SIG-M5 treated with dmso at 0.1 percent for 504 hours (cell line): ENCODE measurements around the gene JAKMIP1.
"Not testable (repeated sequence)": the region's sequence is repeated elsewhere in the genome, so short reads cannot be mapped to it uniquely, and the experiment has no call there.

Experiments used
- DNase-seq: peaks from one replicate; lab custom pipeline; 2025; ENCODE audit not compliant: unreplicated experiment; lab: John Stamatoyannopoulos, UW

JAKMIP1 gene

DNA sequence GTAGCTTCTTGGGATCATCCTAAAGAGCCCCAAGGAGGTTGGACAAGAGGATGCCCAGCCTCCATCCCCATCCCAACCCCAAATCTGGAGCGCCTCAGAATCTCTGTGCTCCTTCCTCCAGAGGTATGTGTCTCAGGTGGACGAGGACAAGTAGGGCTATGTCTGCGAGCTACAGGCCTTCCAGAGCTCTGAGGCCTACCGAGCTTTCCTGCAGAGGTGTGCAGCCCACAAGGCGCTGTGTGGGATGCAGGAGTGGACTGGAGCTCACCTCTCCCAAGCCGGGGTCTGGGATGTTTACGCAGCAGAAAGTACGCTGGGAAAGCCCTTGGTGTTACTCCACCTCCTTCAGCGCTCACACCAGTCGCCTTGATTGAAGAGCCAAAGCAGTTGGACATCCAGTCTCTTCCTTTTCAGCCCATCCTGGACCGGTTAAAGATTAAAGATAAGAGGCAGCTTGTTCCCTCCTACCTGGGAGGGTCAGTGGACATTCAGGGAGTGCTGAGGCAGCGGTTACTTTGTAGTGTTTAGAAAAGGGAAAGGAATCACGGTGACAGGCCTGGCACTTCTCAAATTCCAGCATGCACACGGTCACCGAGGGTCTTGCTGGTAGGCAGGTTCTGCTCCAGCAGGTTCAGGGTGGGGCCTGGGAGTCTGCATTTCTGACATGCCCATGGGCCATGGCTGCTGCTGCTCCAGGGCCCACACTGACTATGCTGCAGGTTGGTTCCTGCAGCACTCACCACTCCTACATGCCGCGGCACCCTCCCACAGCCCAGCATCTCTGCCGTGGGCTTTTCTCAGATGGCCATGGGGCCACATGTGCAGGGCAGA lies 29.5 kb upstream of the JAKMIP1 start:
- DNase-seq: no peak

GRCh38 chr4:6229095-6229494 lies 28.7 kb upstream of the JAKMIP1 start:
- no peak for DNase-seq

- no peak for DNase-seq
These were observed 28.1 kb upstream of the JAKMIP1 start for GRCh38 chr4:6228158-6229067.

DNA sequence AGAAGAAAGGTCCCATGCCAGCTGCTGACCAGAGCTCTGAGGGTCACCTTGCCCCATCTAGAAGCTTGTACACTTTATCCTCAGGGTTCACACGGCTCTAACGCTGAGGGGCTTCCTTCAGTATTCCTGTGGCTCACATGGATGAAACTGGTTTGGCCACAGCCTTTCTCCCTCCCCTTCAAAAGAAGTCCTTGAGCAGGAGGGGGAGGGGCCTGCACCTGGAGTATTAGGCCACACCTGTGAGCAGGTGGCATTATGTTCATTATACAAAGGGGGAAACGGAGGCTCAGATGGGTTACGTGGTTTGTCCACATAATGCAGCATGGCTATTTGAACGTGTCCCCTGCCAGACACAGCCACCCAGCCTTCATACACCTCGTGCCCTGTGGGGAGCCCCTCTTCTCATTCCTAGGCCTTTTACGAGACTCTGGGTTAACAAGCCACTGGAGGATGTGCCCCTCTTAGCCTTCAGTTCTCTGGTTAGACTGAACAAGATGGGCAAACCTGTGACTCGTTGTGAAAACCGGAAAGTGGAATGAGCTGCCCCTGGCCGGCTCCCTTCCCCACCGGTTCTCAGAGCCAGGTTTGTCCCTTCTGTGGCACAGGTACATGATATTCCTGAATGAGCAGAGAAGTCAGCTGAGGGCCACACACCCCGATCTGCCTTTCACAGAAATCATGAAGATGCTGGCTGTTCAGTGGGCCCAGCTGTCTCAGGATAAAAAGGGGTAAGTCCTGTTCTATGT lies 27.2 kb upstream of the JAKMIP1 start:
- no peak for DNase-seq

DNA sequence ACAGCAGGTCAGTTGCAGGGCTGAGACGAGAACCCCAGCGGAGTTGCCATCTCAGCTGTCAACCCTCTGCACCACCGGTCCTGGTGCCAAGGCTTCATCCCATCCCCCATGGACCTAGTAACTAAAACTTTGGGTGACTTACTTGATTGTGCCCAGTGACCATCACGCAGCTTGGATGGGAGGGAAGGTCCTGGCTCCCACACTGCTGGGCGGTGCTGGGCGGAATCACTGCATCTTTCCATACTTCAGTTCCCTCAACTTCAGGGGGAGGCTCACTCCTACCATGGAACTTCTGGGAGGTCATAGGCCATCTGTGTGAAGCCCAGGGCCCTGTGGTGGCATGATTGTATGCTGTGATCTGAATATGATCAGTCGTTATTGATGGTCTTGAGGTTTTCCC lies 26.2 kb upstream of the JAKMIP1 start:
- DNase-seq: no peak

DNA sequence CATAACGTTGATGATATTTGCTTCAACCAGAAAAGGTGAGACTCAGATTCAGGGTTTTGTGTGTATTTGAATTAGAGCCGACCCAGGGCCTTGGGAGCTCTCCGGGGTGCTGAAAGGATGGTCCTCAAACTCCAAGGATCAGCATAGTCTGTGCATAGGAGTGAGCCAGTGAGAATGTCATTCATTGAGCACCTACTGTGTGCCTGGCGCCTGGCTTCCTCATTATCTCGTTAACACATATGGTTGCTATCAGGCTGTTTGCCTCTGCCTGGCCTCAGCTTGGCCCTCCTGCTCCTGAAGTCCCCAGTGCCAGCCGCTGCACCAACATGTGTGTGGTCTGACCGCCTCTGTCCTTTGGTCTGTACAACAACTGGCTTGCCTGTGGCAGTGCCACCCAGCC lies 25.1 kb upstream of the JAKMIP1 start:
- DNase-seq: no peak

DNA sequence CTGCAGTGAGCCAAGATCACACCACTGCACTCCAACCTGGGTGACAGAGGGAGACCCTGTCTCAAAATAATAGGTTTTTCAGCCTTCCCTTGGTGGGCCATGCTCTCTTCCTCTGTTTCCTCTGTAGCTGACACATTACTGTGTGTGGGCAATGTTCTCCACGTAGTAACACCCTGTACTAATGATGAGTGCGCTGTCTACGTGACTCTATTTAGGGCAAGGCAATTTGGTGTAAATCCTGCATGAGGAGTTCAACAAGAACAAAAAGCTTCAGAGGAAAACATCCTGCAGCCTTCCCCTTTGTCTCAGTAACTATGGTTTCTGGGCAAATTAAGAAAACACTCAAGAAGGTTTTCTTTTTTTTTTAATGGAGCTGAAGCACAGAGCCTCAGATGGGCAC lies 24.4 kb upstream of the JAKMIP1 start:
- DNase-seq: no peak

GRCh38 chr4:6222761-6223292 lies 22.5 kb upstream of the JAKMIP1 start:
- no peak for DNase-seq

DNA sequence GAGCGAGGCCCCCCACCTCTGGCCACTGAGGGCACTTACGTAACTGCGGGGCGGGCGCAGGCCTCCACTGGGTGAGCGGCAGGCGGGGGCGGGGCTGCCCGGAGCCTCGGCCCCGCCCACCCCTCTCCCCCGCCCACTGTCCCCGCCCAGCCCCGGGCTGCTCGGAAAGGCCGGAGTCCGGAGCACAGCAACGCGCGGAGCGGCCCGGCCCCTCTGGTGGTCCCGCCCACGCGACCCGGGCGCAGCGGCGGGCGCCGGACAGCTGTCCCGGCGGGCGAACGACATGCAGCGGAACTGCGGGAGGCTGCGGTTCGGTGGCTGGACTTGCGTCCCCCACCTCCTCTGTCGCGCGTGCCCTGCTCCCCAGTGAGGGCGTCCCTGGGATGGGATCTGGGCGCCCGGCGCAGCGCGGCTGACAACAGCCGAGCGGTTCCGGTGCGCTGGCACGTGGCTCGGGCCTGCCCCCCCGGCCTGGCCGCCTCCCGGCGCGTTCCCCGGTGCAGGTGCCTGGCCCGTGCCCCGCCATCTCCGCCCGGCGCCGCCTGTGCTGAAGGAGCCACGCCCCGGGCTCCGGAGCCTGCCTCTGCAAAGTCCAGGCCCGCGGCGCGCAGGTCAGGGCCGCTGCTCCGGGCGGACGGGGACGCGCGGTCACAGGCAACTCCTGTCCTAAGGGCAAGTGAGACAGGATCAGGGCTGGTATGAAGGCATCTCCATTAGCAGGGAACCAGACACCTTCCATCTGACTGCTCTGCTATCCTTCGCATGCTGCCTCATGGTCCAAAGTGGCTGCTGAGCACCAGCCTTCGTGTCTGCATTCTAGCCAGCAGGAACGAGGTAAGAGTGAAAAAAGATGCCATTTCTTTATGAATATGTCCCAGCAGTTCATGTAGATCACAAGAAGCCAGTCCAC lies 21.8 kb upstream of the JAKMIP1 start:
- no peak for DNase-seq

DNA sequence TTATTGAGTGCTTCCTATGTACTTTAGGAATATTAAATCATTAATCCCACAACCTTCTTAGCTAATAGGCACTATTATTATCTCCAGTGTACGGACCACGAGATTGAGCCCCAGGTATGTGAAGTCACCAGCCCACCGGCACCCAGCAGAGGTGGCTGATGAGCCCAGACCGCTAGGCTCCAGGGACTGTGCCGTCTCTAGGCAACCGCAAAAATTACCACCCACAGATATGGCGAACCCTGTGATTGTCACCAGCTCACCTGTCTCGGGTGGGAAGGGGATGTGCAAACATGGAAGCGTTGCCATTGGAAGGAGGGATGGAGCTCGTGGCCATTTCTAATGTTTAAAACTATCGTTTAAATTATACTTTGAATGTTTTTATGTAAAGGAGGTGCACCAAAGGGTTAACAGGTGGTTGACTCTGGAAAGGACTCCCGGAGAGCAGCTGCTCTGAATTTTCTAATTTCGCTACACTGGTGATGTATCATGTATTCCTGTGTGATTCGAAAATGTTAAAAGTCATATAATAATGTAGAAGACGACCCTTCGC lies 21.0 kb upstream of the JAKMIP1 start:
- no peak for DNase-seq

DNA sequence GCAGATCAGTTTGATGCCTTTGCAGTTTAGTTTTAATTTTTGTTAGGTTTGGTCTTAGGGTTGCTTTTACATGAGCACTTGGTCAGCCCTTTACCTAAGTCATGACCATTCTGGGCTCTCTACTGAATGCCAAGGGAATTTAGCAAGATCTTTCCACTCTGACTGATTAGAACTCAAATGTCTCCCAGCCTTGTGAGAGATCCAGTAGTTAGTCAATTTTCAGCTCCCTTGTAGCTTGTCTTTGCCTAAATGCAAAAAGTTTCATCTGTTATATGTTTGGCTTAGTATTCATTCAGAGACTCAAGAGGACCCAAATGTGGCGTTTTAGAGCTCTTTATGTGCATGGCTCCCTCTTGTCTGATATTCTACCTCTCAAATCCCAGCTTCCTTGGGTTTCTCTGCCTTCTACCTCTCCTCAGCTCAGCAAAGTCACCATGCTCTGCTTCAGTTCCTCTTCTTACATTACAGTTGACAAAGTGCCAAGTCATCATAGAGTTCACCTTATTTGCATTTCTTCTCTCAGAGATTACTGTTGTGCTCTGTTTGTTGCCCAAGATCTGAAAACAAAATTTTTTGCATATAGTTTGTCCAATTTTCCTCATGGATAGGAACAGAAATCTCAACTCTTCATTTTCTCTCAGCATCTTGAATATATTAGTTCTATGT lies 17.5 kb upstream of the JAKMIP1 start:
- no peak for DNase-seq

GRCh38 chr4:6216588-6216987 lies 16.2 kb upstream of the JAKMIP1 start:
- no peak for DNase-seq

DNA sequence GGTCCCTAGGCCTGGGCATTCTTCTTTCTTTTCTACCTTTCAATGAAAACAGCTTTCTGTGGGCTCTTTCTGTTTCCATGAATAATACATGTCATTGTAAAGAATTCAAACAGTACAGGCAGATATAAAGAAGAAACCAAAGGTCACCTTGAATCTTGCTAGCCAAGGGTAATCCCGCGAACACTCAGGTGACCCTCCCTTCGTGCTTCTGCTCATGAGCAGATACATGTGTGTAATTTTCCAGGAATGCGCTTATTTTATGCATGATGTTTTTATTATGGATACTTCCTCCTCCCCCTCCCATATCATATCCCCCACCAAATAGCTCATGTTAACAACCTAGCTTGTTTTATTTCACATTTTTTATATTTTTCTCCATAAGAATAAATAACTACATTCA lies 9.6 kb upstream of the JAKMIP1 start:
- no peak for DNase-seq

- DNase-seq: not testable (repeated sequence)
These were observed 8.9 kb upstream of the JAKMIP1 start for GRCh38 chr4:6209291-6209690.

GRCh38 chr4:6208416-6208815 lies 8.1 kb upstream of the JAKMIP1 start:
- no peak for DNase-seq

GRCh38 chr4:6207602-6208001 lies 7.3 kb upstream of the JAKMIP1 start:
- DNase-seq: no peak

DNA sequence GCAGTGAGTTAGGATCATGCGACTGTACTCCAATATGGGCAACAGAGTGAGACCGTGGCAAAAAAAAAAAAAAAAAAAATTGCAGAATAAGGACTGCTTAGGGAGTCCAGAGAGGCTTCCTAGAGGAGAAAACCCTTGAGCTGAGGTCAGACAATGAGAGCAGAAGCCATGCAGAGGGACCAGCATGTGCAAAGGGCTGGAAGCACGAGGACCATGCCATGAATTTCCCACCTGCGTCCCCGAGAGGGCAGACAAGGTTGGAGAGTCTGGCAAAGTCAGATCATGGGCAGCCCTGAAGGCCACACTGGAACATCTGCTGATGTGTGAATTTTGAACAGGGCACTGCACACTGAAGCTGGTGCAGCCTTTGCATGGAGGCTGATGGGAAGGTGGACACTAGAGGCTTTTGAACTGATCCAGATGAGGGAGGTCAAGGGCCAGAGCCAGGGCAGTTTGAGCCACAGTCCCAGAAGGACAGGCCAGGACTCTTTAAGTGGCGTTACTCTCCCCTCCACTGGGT lies 6.5 kb upstream of the JAKMIP1 start:
- no peak for DNase-seq

DNA sequence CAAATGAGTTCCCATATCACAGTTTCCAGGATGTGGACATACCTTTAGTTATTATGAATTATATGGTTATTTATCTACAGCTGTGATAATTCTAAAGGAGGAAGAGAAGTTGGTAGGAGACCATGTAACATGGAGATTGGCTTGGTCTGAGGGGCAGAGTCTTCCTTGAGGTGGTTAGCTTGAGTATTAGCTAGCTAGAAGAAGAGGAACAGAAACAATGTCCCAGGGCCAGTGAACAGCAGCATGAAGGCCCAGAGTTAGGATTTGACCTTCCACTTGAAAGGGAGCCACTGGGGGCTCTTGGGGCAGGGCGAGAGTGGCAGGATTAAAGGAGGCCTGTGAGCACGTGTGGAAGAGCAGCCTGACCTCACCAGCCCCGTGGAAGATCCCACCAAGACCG lies 5.6 kb upstream of the JAKMIP1 start:
- no peak for DNase-seq

DNA sequence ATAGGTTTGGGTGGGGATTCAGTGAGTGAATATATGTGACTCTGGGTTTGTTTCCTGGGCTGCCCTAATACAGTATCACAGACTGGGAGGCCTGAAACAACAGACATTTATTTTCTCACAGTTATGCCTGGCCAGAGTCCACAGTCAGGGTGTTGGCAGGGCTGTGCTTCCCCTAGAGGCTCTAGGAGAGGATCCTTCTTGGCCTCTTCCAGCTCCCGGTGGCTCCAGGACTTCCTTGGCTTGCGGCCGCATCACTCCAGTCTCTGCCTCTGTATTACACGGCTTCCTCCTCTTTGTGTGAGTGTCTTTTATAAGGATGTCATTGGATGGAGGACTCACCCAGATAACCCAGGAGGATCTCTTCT lies 5.2 kb upstream of the JAKMIP1 start:
- no peak for DNase-seq
